Natural killer cell (primary cell): ENCODE measurements around the gene TEKT5. TPM values are rescaled to one million over a fixed set of nuclear protein-coding genes. Genes with fewer than 3 reads are reported as not detected.

ENCODE experiments used
- ATAC-seq, 3 donors: fragments of 150-1000 bp in 2 of 3; fragments of 200-7000 bp in 1 of 3; cut with Tn5 transposase; 1 replicate in 1 of 3; 2 replicates in 2 of 3; pipeline ENCODE4 v1.10.0; 2021; ENCODE audit warnings: mild to moderate bottlenecking in 2 of 3, moderate library complexity in 2 of 3
- DNase-seq, 2 donors: peaks; one replicate each; pipeline versions ENCODE4 v3.0.0 to v3.0.0-alpha.2; 2013 to 2021; ENCODE audit warnings: mixed read lengths in 1 of 2
- H3K27ac ChIP-seq: one replicate; pipeline ENCODE4 v1.5.1; 2013; ENCODE audit warnings: mild to moderate bottlenecking, low read length
- H3K27me3 ChIP-seq: one replicate; pipeline ENCODE4 v1.6.1; 2013; ENCODE audit warnings: low read length; ENCODE audit not compliant: control insufficient read depth, insufficient read depth
- H3K36me3 ChIP-seq: one replicate; pipeline ENCODE4 v1.6.1; 2013; ENCODE audit warnings: low read length; ENCODE audit not compliant: control insufficient read depth, insufficient read depth
- H3K4me1 ChIP-seq: one replicate; pipeline ENCODE4 v1.6.1; 2013; ENCODE audit warnings: low read length; ENCODE audit not compliant: control insufficient read depth, insufficient read depth
- H3K4me3 ChIP-seq: one replicate; pipeline ENCODE4 v1.5.1; 2013; ENCODE audit warnings: low read length
- H3K9me3 ChIP-seq: one replicate; pipeline ENCODE4 v1.6.1; 2013; ENCODE audit warnings: low read length; ENCODE audit not compliant: control insufficient read depth, insufficient read depth
- H3K27ac Mint-ChIP-seq, 2 donors: one replicate each; pipeline ENCODE4 v1.8.0; 2022; ENCODE audit warnings: mild to moderate bottlenecking in 2 of 2, mixed read lengths in 2 of 2, moderate library complexity in 1 of 2
- H3K27me3 Mint-ChIP-seq, 2 donors: one replicate each; pipeline ENCODE4 v1.8.0; 2022; ENCODE audit warnings: low read depth in 2 of 2, mixed read lengths in 2 of 2
- H3K36me3 Mint-ChIP-seq: one replicate; pipeline ENCODE4 v1.8.0; 2022; ENCODE audit warnings: mixed read lengths
- H3K4me1 Mint-ChIP-seq, 2 donors: one replicate each; pipeline ENCODE4 v1.8.0; 2022; ENCODE audit warnings: mixed read lengths in 2 of 2
- H3K4me3 Mint-ChIP-seq: one replicate; pipeline ENCODE4 v1.8.0; 2022; ENCODE audit warnings: mild to moderate bottlenecking, moderate library complexity, mixed read lengths
- H3K9me3 Mint-ChIP-seq, 2 donors: one replicate each; pipeline ENCODE4 v1.8.0; 2022; ENCODE audit warnings: mixed read lengths in 2 of 2
- WGBS: methylation state at CpG from one replicate; pipeline ENCODE4 v1.1.7; 2013; ENCODE audit warnings: missing lambda C conversion rate; ENCODE audit not compliant: insufficient coverage; 5-methylcytosine and 5-hydroxymethylcytosine counted together
- intact Hi-C: fragments of 100-400 bp; cut with micrococcal nuclease; formaldehyde crosslinking; loops from one replicate; pipeline ENCODE4 v1.14.2; 2022
- total RNA-seq, 4 donors: library from RNA; stranded (reverse); fragments of 120-200 nt in 1 of 4; gene quantifications; one replicate each; pipeline versions ENCODE4 v1.2.3 to v1.2.4, GENCODE V29; 2013 to 2022
- TF ChIP-seq, protein P1 (sequence below): fragments of 200-600 bp; IDR thresholded peaks from one replicate; pipeline ENCODE4 v1.8.0; 2022; ENCODE audit warnings: antibody characterized with exemption

The TEKT5 gene
- total RNA-seq, 3 donors from 2014 or later (not counting 1 experiment from before 2014, with no cell fraction given), result 1.1 TPM; not detected in 2

DNA sequence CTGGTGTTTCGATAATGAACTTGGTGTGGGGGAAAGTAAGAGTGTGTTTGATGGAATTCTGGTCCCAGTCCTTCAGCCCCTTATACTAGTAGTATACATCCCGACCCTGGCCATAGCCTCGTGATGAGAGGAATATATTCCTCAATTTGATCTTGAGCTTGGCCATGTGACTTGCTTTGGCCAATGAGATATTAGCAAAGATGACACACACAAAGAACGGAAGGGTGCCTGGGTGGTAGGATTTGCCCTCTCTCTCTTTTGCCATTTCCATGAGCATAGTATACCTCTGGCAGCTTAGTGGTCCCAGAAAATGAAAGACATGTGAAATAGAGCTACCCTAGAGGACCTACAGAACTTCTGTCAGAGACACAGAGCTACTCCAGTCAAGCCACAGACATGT lies 111.5 kb downstream of the TEKT5 start:
- H3K36me3 ChIP-seq, result no peaks in the 10 kb centered on the region
- H3K4me1 ChIP-seq, result no peaks in the 10 kb centered on the region
- no peaks in the 10 kb centered on the region for H3K9me3 ChIP-seq
- no peak overlapping the region for H3K4me3 Mint-ChIP-seq
- H3K27ac ChIP-seq, result no peak overlapping the region
- H3K4me1 Mint-ChIP-seq, result no peaks in the 10 kb centered on the region
- peaks cover 39 to 60% of the 10 kb centered on the region in 2 donors for H3K27me3 Mint-ChIP-seq
- H3K9me3 Mint-ChIP-seq, result no peaks in the 10 kb centered on the region
- no peak for ATAC-seq
- H3K27me3 ChIP-seq, result peaks cover 7% of the 10 kb centered on the region
- intact Hi-C loops, result no loop called here
- H3K36me3 Mint-ChIP-seq, result no peaks in the 10 kb centered on the region
- H3K4me3 ChIP-seq, result no peak overlapping the region
- 79% methylated on average over 3 of the region's 4 CpGs for WGBS
- H3K27ac Mint-ChIP-seq, result no peak overlapping the region
- DNase-seq, result no peak
- TF ChIP-seq, protein P1, sequence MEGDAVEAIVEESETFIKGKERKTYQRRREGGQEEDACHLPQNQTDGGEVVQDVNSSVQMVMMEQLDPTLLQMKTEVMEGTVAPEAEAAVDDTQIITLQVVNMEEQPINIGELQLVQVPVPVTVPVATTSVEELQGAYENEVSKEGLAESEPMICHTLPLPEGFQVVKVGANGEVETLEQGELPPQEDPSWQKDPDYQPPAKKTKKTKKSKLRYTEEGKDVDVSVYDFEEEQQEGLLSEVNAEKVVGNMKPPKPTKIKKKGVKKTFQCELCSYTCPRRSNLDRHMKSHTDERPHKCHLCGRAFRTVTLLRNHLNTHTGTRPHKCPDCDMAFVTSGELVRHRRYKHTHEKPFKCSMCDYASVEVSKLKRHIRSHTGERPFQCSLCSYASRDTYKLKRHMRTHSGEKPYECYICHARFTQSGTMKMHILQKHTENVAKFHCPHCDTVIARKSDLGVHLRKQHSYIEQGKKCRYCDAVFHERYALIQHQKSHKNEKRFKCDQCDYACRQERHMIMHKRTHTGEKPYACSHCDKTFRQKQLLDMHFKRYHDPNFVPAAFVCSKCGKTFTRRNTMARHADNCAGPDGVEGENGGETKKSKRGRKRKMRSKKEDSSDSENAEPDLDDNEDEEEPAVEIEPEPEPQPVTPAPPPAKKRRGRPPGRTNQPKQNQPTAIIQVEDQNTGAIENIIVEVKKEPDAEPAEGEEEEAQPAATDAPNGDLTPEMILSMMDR, result no peak

DNA sequence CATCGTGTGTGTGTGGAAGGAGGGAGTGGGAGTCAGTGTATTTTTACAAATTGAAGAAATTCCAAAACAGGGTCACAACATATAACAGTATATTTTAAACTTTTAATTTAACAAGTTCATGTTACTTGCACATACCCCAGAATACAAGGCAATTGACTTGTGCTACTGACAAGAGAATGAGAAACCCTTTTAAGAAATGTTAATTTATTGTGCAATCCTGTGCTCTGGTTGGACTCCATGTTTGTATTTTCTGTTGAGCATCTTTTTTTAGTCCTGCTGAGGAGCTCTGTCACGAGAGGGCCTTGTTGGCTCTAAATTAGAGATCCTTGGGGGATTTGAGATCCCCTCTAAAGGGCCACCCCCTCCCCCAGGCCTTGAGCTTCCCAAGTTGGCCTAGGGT lies 113.2 kb downstream of the TEKT5 start:
- peaks cover 7% of the 10 kb centered on the region for H3K27me3 ChIP-seq
- no peak overlapping the region for H3K4me3 ChIP-seq
- H3K4me1 Mint-ChIP-seq, result no peaks in the 10 kb centered on the region
- ATAC-seq, result no peak
- H3K4me3 Mint-ChIP-seq, result no peak overlapping the region
- intact Hi-C loops, result no loop called here
- WGBS, result 50% methylated on average over 1 of the region's 2 CpGs
- no peaks in the 10 kb centered on the region for H3K36me3 Mint-ChIP-seq
- H3K36me3 ChIP-seq, result no peaks in the 10 kb centered on the region
- H3K27ac ChIP-seq, result no peak overlapping the region
- no peaks in the 10 kb centered on the region for H3K9me3 Mint-ChIP-seq
- peaks cover 41 to 51% of the 10 kb centered on the region in 2 donors for H3K27me3 Mint-ChIP-seq
- TF ChIP-seq, protein P1, result no peak
- H3K4me1 ChIP-seq, result no peaks in the 10 kb centered on the region
- no peak overlapping the region for H3K27ac Mint-ChIP-seq
- no peaks in the 10 kb centered on the region for H3K9me3 ChIP-seq
- DNase-seq, result no peak

DNA sequence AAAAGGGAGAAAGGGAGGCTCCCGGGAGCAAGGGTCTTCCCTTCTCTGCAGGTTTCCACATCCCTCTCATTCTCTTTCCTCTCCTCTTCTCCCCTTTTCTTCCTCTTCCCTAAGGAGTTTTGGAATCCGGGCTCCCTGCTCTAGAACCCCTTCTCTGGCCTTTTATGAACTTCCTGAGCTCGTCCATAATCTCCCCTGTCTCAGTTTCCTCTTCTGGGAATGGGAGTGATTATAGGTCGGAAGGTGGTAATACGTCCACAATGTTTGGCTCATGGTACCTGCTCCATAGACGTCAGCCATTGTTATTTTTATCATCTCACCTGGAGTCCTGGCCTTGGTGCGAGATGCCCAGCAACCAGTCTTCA lies 113.9 kb downstream of the TEKT5 start:
- TF ChIP-seq, protein P1, result no peak
- no peaks in the 10 kb centered on the region for H3K4me1 ChIP-seq
- H3K9me3 ChIP-seq, result no peaks in the 10 kb centered on the region
- Mint-ChIP-seq H3K4me1 (no peaks in the 10 kb centered on the region), H3K27me3 (peaks cover 38 to 45% of the 10 kb centered on the region in 2 donors), H3K4me3 (no peak overlapping the region), H3K36me3 (no peaks in the 10 kb centered on the region), H3K27ac (no peak overlapping the region), H3K9me3 (no peaks in the 10 kb centered on the region)
- 60% methylated on average over 6 of the region's 7 CpGs for whole genome bisulfite sequencing
- no peak overlapping the region for H3K27ac ChIP-seq
- intact Hi-C loops, result no loop called here
- peaks cover 7% of the 10 kb centered on the region for H3K27me3 ChIP-seq
- H3K36me3 ChIP-seq, result no peaks in the 10 kb centered on the region
- no peak for ATAC-seq
- DNase-seq, result no peak
- H3K4me3 ChIP-seq, result no peak overlapping the region
